Stimulated activated CD8-positive, alpha-beta memory T cell treated with anti-CD3 and anti-CD28 coated beads, Interleukin-7, amount 100 ng/mL, for 24 hours (primary cell): ENCODE data around the gene DDA1.
A peak's percentile ranks its signal among the peaks of the same experiment; 100 is the strongest.

Source experiments
- DNase-seq: peaks from one replicate; pipeline ENCODE4 v3.0.0-alpha.2; 2020; ENCODE audit warnings: low read depth

Gene DDA1

GRCh38 chr19:17312189-17313113, 3.1 kb downstream of the DDA1 start:
- no peak for DNase-seq

DNA sequence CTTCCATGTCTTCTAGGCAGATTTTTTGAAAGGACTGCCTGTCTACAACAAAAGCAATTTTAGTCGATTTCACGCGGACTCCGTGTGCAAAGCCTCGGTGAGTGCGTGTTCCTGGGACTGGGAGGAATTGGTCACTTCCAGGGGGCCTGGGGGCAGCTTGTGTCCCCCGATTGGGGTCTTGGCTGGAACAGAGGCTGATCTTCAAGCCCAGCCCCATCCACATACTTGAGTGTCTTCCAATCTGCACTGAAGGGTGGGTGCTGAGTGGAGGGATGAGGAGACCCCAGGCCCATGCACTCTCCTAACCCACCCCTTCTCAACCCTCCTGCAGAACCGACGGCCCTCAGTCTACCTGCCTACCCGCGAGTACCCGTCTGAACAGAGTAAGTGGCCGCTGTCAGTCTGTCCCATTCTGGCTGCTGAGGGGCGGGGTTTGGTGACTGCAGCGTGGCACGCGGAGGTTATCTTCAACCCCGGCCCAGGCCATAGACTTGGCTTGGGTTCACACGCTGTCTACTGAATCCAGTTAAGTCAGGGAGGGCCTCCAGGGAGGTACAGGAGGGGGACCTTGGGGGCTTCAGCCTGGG, 4.7 kb downstream of the DDA1 start:
- DNase-seq = no peak

GRCh38 chr19:17318966-17319365, 9.6 kb downstream of the DDA1 start:
- DNase-seq = no peak

DNA sequence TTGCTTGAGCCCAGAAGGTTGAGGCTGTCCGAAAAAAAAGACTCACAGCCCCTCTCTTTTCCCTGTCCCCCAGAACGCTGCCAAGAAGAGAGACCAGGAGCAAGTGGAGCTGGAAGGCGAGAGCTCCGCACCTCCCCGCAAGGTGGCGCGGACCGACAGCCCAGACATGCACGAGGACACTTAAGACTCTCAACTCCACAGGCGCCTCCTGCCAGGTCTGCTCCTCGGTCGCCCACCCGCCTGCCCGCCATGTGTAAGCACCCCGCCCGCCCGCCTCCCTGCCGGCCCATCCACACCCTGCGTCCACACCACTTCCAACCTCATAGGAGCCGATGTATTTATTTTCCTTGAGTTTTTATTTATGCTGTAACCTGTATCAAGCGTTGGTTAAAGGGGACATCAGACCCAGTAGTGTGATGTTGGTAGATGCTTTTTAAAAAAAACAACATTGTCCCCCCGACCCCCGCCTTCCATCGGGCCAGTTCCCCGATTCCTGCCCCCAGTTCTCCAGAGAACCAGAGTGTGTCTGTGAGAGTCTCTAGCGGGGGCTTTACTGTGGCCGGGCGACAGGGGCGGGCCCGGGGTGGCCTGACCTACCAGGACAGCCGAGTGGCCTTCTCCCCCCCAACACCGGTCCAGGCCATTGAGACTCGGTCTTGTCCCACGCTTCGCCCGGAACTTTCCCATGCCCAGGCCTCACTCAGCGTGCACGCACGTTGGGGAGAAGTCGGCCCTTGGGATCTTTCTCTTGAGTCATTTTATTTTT, 10.3 kb downstream of the DDA1 start:
- no peak for DNase-seq

GRCh38 chr19:17320435-17320834, 11.1 kb downstream of the DDA1 start:
- DNase-seq = no peak

DNA sequence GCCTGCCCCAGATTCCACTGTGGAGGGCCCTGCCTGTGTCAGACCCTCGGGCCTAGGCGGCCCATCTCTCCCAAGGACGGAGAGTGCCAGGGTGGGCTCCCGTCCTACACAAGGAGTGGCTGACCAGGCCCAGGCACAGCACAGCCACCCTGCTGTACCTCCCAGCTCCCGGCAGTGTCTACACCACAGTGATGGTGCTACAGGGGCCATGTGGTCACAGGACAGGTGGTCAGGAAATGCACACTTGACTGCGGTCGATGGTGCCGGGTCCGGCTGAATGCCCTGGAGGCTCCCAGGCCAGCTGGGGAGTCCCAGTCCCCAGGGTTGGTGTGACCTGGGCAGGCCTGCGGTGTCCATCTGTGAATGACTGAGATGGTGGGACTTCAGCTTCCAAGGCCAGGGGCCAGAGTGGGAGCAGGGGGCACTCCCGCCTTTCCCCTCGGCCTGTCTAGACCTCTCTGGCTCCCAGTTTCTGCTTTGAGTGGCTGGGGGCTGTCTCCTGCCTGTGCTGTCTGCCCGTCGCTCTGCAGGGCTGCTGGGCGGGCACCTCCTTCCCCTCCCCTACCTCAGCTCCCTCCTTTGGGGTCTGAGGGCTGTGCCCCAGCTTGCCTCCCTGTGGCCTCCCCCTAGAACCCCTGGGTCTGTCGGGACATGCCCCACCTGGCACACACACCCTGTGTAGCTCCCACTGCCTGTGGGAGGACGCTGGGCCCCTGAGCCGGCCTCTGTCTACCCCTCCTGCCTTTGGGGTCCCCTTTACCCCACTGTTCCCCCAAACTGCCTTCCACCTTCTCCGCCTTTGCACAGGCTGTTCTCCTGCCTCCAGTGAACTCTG, 12.5 kb downstream of the DDA1 start:
- DNase-seq = no peak

GRCh38 chr19:17322854-17323253, 13.5 kb downstream of the DDA1 start:
- no peak for DNase-seq

DNA sequence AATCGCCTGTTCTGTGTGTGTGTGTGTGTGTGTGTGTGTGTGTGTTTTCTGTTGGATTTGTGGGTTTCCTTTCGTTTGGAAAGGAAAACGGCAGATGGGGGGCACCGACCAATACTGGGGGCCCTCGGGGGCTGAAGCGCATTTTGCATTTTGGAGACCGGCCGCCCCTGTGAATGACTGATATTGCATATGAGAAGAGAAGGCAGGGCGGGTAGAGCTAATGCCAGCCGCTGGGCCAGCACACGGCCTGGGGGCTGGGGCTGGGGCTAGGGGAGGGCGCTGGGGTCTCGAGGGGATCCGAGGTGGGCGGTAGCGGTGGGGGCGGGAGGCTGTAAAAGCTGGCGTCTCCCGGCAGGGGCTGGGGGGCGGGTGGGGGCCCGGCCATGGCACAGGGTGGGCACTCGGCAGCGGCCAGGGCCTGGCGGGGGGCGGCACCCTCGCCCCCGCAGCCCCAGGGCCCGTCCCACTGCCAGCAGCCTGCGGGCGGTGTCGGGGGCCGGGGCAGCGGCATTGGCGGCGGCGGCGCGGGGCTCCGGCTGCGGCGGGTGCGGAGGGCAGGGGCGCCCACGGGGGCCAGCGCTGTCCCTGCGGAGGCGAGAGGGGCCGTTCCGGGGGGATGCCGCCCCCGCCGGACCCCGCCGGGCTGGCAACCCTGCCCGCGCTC, 14.1 kb downstream of the DDA1 start:
- no peak for DNase-seq

DNA sequence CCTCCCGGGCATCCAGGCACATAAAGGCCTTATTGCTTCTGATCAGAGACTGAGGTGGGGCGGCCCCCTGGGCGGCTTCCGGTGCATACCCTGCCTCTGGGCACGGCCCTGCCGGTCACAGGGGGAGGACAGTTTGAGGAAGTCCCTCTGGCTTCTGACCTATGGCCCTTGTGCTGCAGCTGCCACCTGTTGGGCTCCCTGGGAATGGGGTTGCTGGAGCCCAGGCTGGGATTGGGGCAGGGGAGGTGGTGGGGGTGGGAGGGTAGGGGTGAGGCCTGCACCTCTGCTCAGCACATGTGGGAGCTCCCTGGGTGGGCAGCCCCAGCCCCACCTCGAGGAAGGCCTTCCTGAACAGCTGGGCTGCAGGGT, 14.6 kb downstream of the DDA1 start:
- DNase-seq = no peak

DNA sequence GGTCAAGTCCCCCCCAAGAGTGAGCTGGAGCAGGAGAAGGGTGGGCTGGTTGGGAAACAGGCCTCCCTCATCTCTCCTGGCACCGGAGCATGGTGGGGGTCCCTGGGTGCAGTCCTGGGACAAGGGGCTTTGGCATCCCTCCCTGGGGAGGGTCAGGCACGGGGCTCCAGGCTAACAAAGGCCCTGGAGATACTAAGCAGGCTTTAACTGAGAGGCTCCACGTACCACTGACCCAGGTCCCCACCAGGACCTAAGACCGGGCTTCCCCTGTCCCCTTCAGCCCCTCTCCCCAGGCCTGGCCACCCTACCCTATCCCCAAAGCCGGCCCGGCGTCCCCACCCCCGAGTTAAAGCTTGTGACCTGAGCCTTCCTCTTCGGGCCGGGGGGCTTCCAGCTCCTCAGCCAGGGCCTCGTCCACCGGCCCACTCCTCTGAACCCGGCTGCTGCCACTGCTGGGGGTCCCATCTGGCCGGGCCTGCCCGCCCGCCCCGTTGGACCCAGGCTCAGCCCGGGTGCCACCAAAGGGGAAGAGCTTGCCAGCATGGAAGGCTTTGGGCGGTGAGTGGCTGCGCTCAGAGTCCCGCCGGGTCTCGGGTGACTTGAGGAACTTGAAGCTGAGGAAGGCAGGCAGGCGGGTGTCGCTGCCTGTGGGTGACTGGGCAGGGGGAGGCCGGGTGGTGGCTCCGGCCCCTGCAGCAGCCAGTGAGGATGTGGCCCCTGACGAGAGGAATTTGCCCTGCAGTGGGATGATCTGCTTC, 15.2 kb downstream of the DDA1 start:
- no peak for DNase-seq

DNA sequence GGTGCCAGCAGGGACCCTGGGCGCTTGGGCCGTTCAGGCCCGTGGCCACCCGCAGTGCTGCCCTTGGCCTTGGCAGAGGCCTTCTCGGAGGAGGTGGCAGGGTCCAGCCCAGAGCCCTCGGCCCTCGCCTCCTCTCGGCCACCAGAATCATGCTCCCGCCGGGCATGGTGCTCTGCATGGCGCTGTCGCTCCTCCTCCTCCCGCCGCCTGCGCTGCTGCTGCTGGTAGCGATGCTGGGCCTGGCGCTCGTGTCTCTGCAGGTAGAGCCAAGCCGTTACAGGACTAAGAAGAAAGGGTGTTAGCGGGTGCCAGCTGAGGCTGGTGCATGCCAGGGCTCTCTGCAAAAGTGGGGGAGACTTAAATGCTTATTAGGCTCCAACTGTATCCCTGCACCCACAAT, 15.8 kb downstream of the DDA1 start:
- DNase-seq = no peak

DNA sequence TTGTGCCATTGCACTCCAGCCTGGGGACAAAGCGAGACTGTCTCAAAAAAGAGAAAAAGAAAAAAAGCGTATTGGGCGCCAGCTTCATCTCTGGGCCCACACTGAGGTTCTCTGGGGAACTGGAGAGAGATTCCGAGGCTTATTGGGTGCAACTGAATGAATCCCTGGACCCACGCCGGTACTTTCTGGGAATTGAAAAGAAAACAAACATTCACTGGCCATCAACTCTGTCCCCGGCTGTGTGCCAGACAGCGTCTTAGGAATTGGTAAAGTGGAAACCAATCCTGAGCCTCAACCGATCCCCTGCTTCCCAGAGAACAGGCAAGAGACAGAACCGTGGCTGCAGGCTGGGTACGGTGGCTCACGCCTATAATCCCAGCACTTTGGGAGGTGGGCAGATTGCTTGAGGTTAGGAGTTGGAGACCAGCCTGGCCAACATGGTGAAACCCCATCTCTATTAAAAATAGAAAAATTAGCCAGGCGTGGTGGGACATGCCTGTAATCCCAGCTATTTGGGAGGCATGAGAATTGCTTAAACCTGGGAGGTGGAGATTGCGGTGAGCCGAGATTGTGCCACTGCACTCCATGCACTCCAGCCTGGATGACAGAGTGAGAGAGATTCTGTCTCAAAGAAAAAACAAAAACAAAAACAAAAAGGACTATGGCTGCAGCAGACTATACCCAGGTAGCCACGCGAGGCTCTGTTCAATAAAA, 16.7 kb downstream of the DDA1 start:
- DNase-seq = no peak

- no peak for DNase-seq
Observed at GRCh38 chr19:17326595-17326966, 17.2 kb downstream of the DDA1 start.

GRCh38 chr19:17327068-17327653, 17.8 kb downstream of the DDA1 start:
- no peak for DNase-seq

GRCh38 chr19:17327654-17328516, 18.5 kb downstream of the DDA1 start:
- peak; percentile 17 for DNase-seq

- DNase-seq = no peak
Observed at GRCh38 chr19:17328517-17329365, 19.4 kb downstream of the DDA1 start.

DNA sequence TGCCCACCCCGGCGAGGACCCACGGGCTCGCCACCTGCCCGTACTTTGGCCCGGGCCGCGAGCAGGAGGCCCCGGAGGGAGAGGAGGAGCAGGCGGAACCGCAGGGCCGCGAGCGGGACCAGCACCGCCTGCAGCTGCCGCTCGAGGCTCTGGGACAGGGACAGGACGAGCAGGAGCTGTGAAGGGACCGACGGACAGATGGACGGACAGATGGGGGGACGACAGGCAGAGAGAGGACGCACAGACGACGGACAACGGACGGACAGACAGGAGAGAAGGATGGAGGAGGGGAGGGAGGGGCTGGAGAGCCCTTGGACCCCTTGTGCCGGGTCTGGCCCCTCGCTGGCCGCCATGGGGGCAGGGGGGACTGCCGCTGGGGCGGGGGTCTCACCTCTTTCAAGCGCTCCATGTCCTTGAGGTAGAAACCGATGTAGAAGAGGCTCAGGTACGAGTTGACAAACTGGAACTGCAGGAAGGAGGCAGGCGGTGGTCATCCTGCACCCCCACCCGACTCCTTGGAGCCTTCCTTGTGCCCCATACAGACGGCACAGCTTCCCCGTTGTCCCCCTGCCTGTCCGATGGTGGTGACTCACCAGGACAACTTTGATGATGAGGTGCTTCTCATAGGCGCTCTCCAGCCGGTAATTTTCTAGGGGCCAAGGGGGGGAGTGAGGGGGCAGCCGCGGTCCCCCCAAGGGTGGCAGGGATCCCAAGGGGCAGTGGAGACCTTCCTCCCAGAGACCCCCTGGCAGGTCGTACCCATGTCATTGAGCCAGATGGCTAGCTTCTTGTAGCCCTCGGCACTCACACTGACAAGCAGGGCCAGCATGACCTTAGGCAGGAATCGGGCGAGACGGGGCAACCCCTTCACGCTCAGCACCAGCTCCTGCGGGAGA, 20.3 kb downstream of the DDA1 start:
- no peak for DNase-seq
